Calu3 (cell line): Measurements from ENCODE around the gene KCNE3. TPM values are rescaled to one million over a fixed set of nuclear protein-coding genes. Genes with fewer than 3 reads are reported as not detected.
"Not testable (repeated sequence)": the region's sequence is repeated elsewhere in the genome, so short reads cannot be mapped to it uniquely, and the experiment has no call there.

Source experiments
- BruUV-seq: library from RNA; stranded (reverse); fragments of 400-500 nt; replicated peaks from 2 replicates; lab custom pipeline; 2021; lab: Mats Ljungman, UMichigan
- CTCF ChIA-PET: fragments of 300-600 bp; sonication (Branson Sonifier 250); formaldehyde crosslinking; loops from one replicate; lab custom pipeline; 2022; ENCODE audit warnings: antibody characterized with exemption; lab: Charles Lee
- DNase-seq: peaks from one replicate; pipeline ENCODE4 v3.0.0; 2022
- H3K27ac Mint-ChIP-seq: one replicate; pipeline ENCODE4 v1.8.0; 2022; ENCODE audit warnings: mixed read lengths; ENCODE audit not compliant: unreplicated experiment
- H3K27me3 Mint-ChIP-seq: one replicate; pipeline ENCODE4 v1.8.0; 2022; ENCODE audit warnings: mixed read lengths; ENCODE audit not compliant: unreplicated experiment
- H3K36me3 Mint-ChIP-seq: one replicate; pipeline ENCODE4 v1.8.0; 2022; ENCODE audit warnings: mild to moderate bottlenecking, moderate library complexity, mixed read lengths; ENCODE audit not compliant: insufficient read depth, unreplicated experiment
- H3K4me1 Mint-ChIP-seq: one replicate; pipeline ENCODE4 v1.8.0; 2022; ENCODE audit warnings: mild to moderate bottlenecking, low read depth, mixed read lengths; ENCODE audit not compliant: unreplicated experiment
- H3K4me3 Mint-ChIP-seq: one replicate; pipeline ENCODE4 v1.8.0; 2022; ENCODE audit warnings: mild to moderate bottlenecking, low read depth, moderate library complexity, mixed read lengths; ENCODE audit not compliant: unreplicated experiment
- H3K9me3 Mint-ChIP-seq: one replicate; pipeline ENCODE4 v1.8.0; 2022; ENCODE audit warnings: low read depth, mixed read lengths; ENCODE audit not compliant: unreplicated experiment
- intact Hi-C: fragments of 100-400 bp; cut with micrococcal nuclease; formaldehyde crosslinking; loops from one replicate; pipeline ENCODE4 v1.10.0; 2022; ENCODE audit not compliant: unreplicated experiment
- total RNA-seq: library from RNA; stranded (reverse); gene quantifications from 2 replicates; pipeline ENCODE4 v1.2.3, GENCODE V29; 2022
- TF ChIP-seq, protein P1 (sequence below): fragments of 200-600 bp; IDR thresholded peaks from one replicate; pipeline ENCODE4 v1.8.0; 2022; ENCODE audit warnings: antibody characterized with exemption; ENCODE audit not compliant: unreplicated experiment

KCNE3 gene
- total RNA-seq, 1 experiment from 2014 or later: 1.5 TPM

GRCh38 chr11:74418509-74418895, 48.8 kb downstream of the KCNE3 start:
- Mint-ChIP-seq H3K27me3 (no peaks in the 10 kb centered on the region), H3K27ac (peak overlapping the region; percentile 48), H3K4me1 (peaks cover 39% of the 10 kb centered on the region), H3K36me3 (peaks cover 10% of the 10 kb centered on the region), H3K4me3 (no peak overlapping the region), H3K9me3 (no peaks in the 10 kb centered on the region)
- DNase-seq: no peak
- CTCF ChIA-PET: interaction anchor here (1.1 kb wide), 1 partner anchor 14 kb away, joined by 3 read pairs; no protein-coding TSS in a partner anchor
- no TSS peak for BruUV-seq
- TF ChIP-seq, protein P1, sequence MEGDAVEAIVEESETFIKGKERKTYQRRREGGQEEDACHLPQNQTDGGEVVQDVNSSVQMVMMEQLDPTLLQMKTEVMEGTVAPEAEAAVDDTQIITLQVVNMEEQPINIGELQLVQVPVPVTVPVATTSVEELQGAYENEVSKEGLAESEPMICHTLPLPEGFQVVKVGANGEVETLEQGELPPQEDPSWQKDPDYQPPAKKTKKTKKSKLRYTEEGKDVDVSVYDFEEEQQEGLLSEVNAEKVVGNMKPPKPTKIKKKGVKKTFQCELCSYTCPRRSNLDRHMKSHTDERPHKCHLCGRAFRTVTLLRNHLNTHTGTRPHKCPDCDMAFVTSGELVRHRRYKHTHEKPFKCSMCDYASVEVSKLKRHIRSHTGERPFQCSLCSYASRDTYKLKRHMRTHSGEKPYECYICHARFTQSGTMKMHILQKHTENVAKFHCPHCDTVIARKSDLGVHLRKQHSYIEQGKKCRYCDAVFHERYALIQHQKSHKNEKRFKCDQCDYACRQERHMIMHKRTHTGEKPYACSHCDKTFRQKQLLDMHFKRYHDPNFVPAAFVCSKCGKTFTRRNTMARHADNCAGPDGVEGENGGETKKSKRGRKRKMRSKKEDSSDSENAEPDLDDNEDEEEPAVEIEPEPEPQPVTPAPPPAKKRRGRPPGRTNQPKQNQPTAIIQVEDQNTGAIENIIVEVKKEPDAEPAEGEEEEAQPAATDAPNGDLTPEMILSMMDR: no peak
- intact Hi-C loops: no loop called here

GRCh38 chr11:74417860-74418508, 49.4 kb downstream of the KCNE3 start:
- no peaks in the 10 kb centered on the region for H3K27me3 Mint-ChIP-seq
- H3K27ac Mint-ChIP-seq: peak overlapping the region; percentile 85
- intact Hi-C loops: no loop called here
- H3K36me3 Mint-ChIP-seq: peaks cover 10% of the 10 kb centered on the region
- CTCF ChIA-PET: interaction anchor here (0.6 to 1.0 kb wide), 2 partner anchors 19 to 23 kb away, joined by 3 to 6 read pairs; no protein-coding TSS in a partner anchor
- no peaks in the 10 kb centered on the region for H3K9me3 Mint-ChIP-seq
- H3K4me3 Mint-ChIP-seq: no peak overlapping the region
- TF ChIP-seq, protein P1: no peak
- H3K4me1 Mint-ChIP-seq: peaks cover 42% of the 10 kb centered on the region
- BruUV-seq: no TSS peak
- peak; percentile 3 for DNase-seq

DNA sequence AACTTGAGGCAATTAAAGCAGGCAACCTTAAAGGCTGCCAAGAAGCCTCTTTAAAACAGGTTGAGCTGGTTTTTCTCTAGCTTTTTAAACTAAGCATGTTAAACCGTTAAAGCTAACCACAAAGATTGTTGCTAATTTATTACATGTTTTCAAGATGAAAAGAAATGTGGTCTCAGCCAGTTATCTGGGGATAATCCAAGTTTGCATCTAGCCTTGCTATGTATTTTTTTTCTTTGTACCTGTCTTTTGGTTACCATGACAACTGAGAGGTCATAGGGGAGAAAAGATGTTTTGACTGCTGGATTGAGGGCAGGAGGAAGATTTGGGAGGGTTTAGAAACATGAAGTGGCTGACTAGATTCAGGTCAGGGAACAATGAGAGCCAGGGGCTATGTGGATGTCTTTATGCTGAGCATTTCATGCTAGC, 50.0 kb downstream of the KCNE3 start:
- Mint-ChIP-seq H3K4me1 (peaks cover 48% of the 10 kb centered on the region), H3K9me3 (no peaks in the 10 kb centered on the region), H3K27ac (peak overlapping the region; percentile 85), H3K4me3 (no peak overlapping the region), H3K27me3 (no peaks in the 10 kb centered on the region), H3K36me3 (peaks cover 10% of the 10 kb centered on the region)
- intact Hi-C loops: no loop called here
- TF ChIP-seq, protein P1: no peak
- DNase-seq: peak; percentile 14
- no TSS peak for BruUV-seq
- CTCF ChIA-PET: interaction anchor here (0.6 to 1.0 kb wide), 3 partner anchors 18 to 103 kb away, joined by 3 to 6 read pairs (median 3); no protein-coding TSS in a partner anchor

DNA sequence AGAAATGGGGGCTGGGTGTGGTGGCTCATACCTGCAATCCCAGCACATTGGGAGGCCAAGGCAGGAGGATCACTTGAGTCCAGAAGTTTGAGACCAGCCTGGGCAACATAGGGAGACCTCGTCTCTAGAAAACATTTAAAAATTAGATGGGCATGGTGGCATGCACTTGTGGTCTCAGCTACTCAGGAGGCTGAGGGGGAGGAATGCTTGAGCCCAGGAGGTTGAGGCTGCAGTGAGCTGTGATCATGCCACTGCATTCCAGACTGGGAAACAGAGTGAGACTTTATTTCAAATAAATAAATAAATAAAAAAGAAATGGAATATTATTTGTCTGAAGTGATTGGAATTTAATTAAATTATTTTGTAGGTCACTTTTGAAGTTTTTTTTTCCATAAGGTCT, 50.4 kb downstream of the KCNE3 start:
- intact Hi-C loops, H3K9me3 Mint-ChIP-seq, H3K27me3 Mint-ChIP-seq, BruUV-seq, H3K4me3 Mint-ChIP-seq: not testable (repeated sequence)
- Mint-ChIP-seq H3K27ac (peak overlapping the region; percentile 85), H3K36me3 (peaks cover 10% of the 10 kb centered on the region), H3K4me1 (peaks cover 49% of the 10 kb centered on the region)
- CTCF ChIA-PET: interaction anchor here (0.8 to 1.0 kb wide), 2 partner anchors 18 to 103 kb away, joined by 3 to 6 read pairs; no protein-coding TSS in a partner anchor
- peak; percentile 2 for DNase-seq
